MCF 10A (cell line): Measurements from ENCODE around the gene TMEM181. TPM values are rescaled to one million over a fixed set of nuclear protein-coding genes. Genes with fewer than 3 reads are reported as not detected.
A peak's percentile ranks its signal among the peaks of the same experiment; 100 is the strongest.
"Not testable (repeated sequence)": the region's sequence is repeated elsewhere in the genome, so short reads cannot be mapped to it uniquely, and the experiment has no call there.

Experiments used
- BruUV-seq: library from RNA; stranded (reverse); fragments of 400-500 nt; replicated peaks from 2 replicates; lab custom pipeline; 2021; lab: Mats Ljungman, UMichigan
- CTCF ChIA-PET: fragments of 300-600 bp; sonication (Branson Sonifier 250); formaldehyde crosslinking; extraction: SDS; loops from one replicate; lab custom pipeline; 2021; ENCODE audit warnings: antibody characterized with exemption, inconsistent platforms; lab: Yijun Ruan, JAX
- POLR2A ChIA-PET: fragments of 300-600, 350-650 bp; sonication (Branson Sonifier 250); formaldehyde crosslinking; extraction: SDS; loops from one replicate; lab custom pipeline; 2020; ENCODE audit warnings: antibody characterized with exemption, inconsistent platforms; lab: Yijun Ruan, JAX
- DNase-seq: peaks from one replicate; pipeline ENCODE4 v3.0.0-alpha.2; 2018; ENCODE audit not compliant: unreplicated experiment
- H3K27ac Mint-ChIP-seq: one replicate; pipeline ENCODE4 v1.8.0; 2022; ENCODE audit warnings: mild to moderate bottlenecking, low read depth, mixed read lengths; ENCODE audit not compliant: unreplicated experiment
- H3K27me3 Mint-ChIP-seq: one replicate; pipeline ENCODE4 v1.8.0; 2022; ENCODE audit warnings: mixed read lengths; ENCODE audit not compliant: insufficient read depth, unreplicated experiment
- H3K36me3 Mint-ChIP-seq: one replicate; pipeline ENCODE4 v1.8.0; 2022; ENCODE audit warnings: mild to moderate bottlenecking, moderate library complexity, mixed read lengths; ENCODE audit not compliant: insufficient read depth, unreplicated experiment
- H3K4me1 Mint-ChIP-seq: one replicate; pipeline ENCODE4 v1.8.0; 2022; ENCODE audit warnings: mixed read lengths; ENCODE audit not compliant: insufficient read depth, unreplicated experiment
- H3K4me3 Mint-ChIP-seq: one replicate; pipeline ENCODE4 v1.8.0; 2022; ENCODE audit warnings: mild to moderate bottlenecking, moderate library complexity, mixed read lengths; ENCODE audit not compliant: unreplicated experiment
- H3K9me3 Mint-ChIP-seq: one replicate; pipeline ENCODE4 v1.8.0; 2022; ENCODE audit warnings: mixed read lengths; ENCODE audit not compliant: unreplicated experiment
- CTCF ChIP-seq: fragments of 200-600 bp; IDR thresholded peaks from one replicate; pipeline ENCODE4 v1.8.0; 2022; ENCODE audit warnings: antibody characterized with exemption, mild to moderate bottlenecking; ENCODE audit not compliant: unreplicated experiment
- intact Hi-C: fragments of 100-400 bp; cut with micrococcal nuclease; formaldehyde crosslinking; loops from 2 replicates; pipeline ENCODE4 v1.14.1; 2022
- total RNA-seq: library from RNA; stranded (reverse); gene quantifications from 2 replicates; pipeline ENCODE4 v1.2.3, GENCODE V29; 2022

Gene TMEM181
- total RNA-seq, 1 experiment from 2014 or later = 25.3 TPM

DNA sequence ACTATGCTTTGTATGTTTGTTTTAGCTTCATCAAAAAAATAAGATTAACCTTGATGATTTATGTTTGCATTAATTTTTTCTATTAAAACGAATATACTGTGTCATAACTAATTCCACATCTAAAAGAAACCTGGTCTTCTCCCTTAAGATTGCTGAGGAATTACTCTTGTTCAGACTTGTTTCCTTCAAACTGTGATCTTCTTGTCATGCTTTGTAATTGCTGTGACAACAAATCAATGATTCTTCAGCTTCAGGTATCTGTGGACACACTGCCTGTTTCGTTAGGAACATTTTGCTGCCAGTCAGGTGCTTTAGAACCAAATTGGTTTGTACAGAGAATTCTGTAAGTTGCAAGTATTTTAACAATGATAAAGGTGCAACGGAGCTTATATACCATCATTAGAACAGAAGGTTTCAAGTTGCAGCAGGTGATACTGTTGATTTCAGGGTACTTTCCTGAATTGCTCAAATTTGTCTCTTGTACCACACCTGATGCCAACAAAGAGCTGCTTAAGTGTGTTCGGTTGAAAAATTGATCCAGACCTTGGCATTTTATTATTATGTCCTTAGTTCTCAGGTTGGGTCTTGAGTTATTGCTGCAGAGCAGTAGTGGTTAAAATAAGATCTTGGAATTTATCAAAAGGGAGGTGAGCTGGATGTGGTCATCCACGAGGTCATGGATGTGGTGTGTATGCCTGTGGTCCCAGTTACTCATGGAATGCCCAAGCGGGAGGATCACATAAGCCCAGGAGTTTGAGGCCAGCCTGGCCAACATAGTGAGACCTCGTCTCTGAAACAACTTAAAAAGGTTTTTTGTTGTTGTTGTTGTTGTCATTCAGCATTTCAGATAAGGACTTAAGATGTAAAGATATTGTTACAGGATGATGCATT, 109.5 kb downstream of the TMEM181 start:
- Mint-ChIP-seq H3K4me3 (no peak overlapping the region), H3K27me3 (no peaks in the 10 kb centered on the region), H3K9me3 (no peaks in the 10 kb centered on the region), H3K4me1 (peaks cover 13% of the 10 kb centered on the region), H3K27ac (no peak overlapping the region), H3K36me3 (no peaks in the 10 kb centered on the region)
- ChIA-PET POLR2A (interaction anchor here (0.8 to 1.4 kb wide), 6 partner anchors 10 to 450 kb away, joined by 3 to 10 read pairs (median 4); partner anchors contain the start of gene DYNLT1), CTCF (interaction anchor here (0.7 to 1.6 kb wide), 5 partner anchors 10 to 26 kb away, joined by 3 to 5 read pairs (median 4); no protein-coding TSS in a partner anchor)
- DNase-seq = peak; percentile 26
- intact Hi-C loops = no loop called here
- BruUV-seq = no TSS peak
- no peak for TF ChIP-seq CTCF

- POLR2A ChIA-PET = not testable (repeated sequence)
Measured at GRCh38 chr6:158672119-158672518, 112.2 kb downstream of the TMEM181 start.

DNA sequence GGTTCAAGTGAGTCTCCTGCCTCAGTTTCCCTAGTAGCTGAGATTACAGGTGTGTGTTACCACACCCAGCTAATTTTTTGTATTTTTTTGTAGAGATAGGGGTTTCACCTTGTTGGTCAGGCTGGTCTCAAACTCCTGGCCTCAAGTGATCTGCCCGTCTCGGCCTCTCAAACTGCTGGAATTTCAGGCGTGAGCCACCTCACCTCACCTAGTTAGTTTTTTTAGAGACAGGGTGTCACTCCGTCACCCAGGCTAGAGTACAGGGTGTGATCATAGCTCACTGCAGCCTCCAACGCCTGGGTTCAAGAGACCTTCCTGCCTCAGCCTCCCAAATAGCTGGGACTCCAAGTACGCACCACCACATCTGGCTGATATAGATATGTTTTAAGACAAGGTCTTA, 112.8 kb downstream of the TMEM181 start:
- POLR2A ChIA-PET = no interaction called here
- Mint-ChIP-seq H3K36me3 (peaks cover 5% of the 10 kb centered on the region), H3K9me3 (no peaks in the 10 kb centered on the region), H3K4me1 (peaks cover 7% of the 10 kb centered on the region), H3K27ac (no peak overlapping the region), H3K27me3 (no peaks in the 10 kb centered on the region), H3K4me3 (no peak overlapping the region)
- CTCF ChIA-PET = interaction anchor here (0.8 to 3.3 kb wide), 3 partner anchors 13 to 31 kb away, joined by 4 to 14 read pairs (median 5); no protein-coding TSS in a partner anchor
- DNase-seq = no peak
- no TSS peak for BruUV-seq
- intact Hi-C loops = no loop called here
- TF ChIP-seq CTCF = no peak

More at GRCh38 chr6:158672119-158672518, 112.2 kb downstream of the TMEM181 start:
- peaks cover 10% of the 10 kb centered on the region for H3K4me1 Mint-ChIP-seq
- H3K4me3 Mint-ChIP-seq, BruUV-seq, DNase-seq, H3K36me3 Mint-ChIP-seq, H3K27ac Mint-ChIP-seq, H3K9me3 Mint-ChIP-seq, H3K27me3 Mint-ChIP-seq, intact Hi-C loops: not testable (repeated sequence)
- CTCF ChIA-PET = interaction anchor here (0.6 to 3.3 kb wide), 2 partner anchors 19 to 93 kb away, joined by 3 to 14 read pairs; no protein-coding TSS in a partner anchor

GRCh38 chr6:158674342-158675131, 114.6 kb downstream of the TMEM181 start:
- no peak overlapping the region for H3K27ac Mint-ChIP-seq

GRCh38 chr6:158677094-158677493, 117.2 kb downstream of the TMEM181 start:
- H3K4me1 Mint-ChIP-seq, BruUV-seq, intact Hi-C loops, H3K4me3 Mint-ChIP-seq, H3K27me3 Mint-ChIP-seq, DNase-seq, H3K9me3 Mint-ChIP-seq, H3K27ac Mint-ChIP-seq, H3K36me3 Mint-ChIP-seq: not testable (repeated sequence)
- CTCF ChIA-PET = interaction anchor here (0.7 to 1.3 kb wide), 3 partner anchors 10 to 14 kb away, joined by 3 to 7 read pairs (median 5); no protein-coding TSS in a partner anchor
- POLR2A ChIA-PET = interaction anchor here (0.6 kb wide), 1 partner anchor 24 kb away, joined by 3 read pairs; no protein-coding TSS in a partner anchor

More at GRCh38 chr6:158674342-158675131, 114.6 kb downstream of the TMEM181 start:
- Mint-ChIP-seq H3K4me3 (no peak overlapping the region), H3K9me3 (no peaks in the 10 kb centered on the region), H3K27me3 (no peaks in the 10 kb centered on the region), H3K36me3 (peaks cover 5% of the 10 kb centered on the region), H3K4me1 (no peaks in the 10 kb centered on the region)
- intact Hi-C loops = no loop called here
- POLR2A ChIA-PET = interaction anchor here (0.7 to 1.0 kb wide), 2 partner anchors 115 to 455 kb away, joined by 3 to 4 read pairs; no protein-coding TSS in a partner anchor
- no peak for DNase-seq
- CTCF ChIA-PET = interaction anchor here (1.3 kb wide), 1 partner anchor 17 kb away, joined by 4 read pairs; no protein-coding TSS in a partner anchor
- BruUV-seq = no TSS peak
- TF ChIP-seq CTCF = no peak
